Suppressor macrophage treated with lipopolysaccharide for 1 hour (primary cell): ENCODE data around the gene WDR7.
A peak's percentile ranks its signal among the peaks of the same experiment; 100 is the strongest.
"Not testable (repeated sequence)": the region's sequence is repeated elsewhere in the genome, so short reads cannot be mapped to it uniquely, and the experiment has no call there.

Experiments used
- DNase-seq, 3 donors: peaks; one replicate each; pipeline ENCODE4 v3.0.0-alpha.2; 2020 to 2022

Gene WDR7

DNA sequence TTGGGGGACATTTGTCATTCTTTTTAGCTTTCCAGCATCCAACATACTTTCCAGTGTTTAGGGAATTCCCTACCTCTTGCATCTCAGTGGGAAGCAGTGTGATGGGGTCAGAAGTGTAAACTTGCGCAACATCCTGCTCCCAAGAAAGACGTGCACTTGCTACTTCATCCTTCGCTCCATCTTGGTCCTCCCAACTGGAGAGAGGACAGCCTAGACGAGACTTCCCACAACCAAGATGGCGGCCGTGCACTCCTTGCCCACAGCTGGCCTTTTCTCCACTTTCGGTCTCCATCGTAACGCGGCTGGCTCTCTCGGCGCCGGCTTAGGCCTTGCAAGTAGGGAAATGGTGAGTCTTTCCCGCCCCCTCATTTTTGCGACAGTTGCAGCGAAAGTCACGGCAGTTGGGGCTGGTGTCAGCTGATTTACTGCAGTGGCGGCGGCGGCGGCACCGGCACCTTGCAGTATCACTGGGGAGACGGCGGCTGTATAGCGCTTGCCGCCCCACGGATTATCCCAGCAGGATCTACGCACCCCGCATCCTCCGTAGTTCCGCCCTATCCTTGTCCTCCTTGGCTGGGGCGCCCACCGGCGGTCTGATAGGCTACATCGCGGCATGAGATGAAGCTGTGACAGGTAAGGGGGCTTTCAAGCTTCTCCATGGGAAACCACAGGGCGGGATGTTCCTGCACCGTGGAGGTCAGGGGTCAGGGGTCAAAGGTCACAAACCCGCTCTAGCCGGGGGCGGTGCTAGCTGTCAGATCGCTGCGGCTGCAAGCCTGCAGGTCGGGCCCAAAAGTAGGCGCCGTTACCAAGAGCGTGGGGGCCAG, at the start of gene WDR7:
WDR7 (plus strand) TSS at position 416 of the 827 bp plus-strand sequence. CDS start 21,157 bp downstream, outside the sequence.
- DNase-seq, result peak; percentile 97 to 99 (median 99)

DNA sequence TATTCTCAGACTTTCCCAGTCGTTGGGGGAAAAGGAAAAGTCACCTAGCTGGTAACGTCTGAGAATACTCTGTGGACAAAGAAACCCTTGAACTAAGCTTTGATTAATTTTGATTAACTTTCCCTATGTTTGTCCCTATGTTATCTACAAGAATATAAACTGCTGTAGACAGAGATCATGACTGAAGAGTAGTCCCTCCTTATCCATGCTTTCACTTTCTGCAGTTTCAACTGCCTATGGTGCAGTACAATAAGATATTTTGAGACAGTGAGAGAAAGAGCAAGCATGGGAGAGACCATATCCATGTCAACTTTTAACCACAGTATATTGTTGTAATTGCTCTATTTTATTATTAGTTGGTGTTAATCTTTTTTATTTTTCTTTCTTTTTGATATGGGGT, 44.5 kb upstream of the WDR7 start:
- DNase-seq, result no peak

DNA sequence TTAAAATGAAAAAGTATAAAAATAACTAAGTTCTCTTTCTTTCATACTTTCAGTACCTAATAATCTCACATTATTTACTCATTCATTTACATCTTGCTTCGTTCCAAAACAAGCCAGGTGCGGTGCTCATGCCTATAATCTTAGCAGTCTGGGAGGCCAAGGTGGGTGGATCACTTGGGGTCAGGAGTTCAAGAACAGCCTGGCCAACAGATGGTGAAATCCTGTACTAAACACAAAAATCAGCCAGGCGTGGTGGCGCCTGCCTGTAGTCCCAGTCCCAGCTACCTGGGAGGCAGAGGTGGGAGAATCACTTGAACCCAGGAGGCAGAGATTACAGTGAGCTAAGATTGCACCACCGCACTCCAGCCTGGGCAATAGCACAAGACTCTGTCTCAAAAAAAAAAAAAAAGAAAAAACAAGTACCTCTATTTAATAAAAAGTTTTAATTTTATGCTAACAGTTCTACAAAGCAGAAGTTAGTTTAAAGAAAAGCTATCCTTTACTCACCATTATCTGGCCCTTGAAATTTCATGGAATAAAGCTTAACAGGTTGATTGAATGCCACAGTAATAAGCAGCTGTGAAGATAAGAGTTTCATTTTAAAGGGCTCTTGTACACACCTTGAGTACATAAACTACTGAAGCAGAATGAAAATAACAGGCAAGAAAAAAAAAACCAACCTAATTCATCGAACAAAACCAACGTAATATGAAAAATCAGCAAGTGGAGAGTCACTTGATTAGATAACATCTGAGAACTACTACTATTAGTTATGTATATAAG, 35.2 kb upstream of the WDR7 start:
- DNase-seq, result no peak

DNA sequence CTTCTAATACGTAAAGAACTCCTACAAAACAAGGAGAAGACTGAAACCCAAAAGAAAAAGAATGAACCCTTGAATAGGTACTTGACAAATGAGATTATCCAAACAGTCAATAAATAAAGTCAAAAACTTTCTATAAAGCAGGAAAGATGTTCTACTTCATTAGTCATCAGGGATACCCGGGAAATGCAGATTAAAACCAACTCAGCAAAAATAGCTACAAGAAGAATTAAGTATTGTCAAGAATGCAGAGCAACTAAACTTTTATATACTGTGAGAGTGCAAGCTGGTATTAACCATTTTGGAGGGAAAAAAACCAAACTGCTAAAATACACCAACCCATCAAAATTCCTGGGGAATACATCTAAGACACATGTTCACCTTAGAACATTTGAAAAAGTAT, 23.2 kb upstream of the WDR7 start:
- no peak for DNase-seq

DNA sequence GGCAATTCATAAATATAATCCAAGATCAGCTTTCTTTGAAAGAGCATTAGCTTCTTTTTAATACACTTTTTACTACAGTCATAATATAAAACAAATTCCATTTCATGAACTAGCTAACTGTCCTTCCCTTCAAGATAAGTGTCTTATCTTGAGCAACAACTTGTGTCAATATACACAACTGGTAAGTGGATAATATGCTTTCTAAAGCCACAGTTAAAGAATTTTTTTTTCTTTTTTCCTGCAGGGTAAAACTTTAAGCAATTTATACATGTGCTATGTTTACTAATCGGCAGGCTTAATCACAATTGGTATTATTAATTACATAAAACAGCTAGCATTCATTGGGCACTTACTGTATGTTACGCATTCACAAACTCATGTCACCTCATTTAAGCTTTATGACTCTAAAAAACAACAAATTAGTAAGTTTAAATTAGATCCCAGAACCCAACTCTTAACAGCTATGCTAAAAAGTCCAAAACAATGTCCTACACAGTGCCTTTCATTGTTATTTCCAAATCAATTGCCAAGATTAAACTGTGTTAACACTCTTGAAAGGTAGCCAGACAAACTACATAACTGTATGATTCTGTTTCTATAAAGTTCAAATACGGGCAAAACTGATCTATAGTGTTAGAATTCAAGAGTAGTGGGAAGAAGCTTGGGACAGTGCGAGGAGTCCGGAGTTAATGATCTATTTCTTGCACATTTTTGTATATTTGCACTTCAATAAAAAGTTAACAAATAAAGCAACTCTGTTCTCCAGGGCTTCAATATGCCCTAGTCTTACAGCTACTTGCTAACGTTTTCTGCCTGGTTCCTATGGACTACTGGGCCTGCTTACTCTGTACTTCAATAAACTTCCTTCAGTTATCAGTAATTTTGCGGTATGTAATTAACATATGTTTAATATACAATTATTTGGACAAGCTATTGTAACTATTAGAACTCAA, 18.8 kb upstream of the WDR7 start:
- DNase-seq, result no peak

DNA sequence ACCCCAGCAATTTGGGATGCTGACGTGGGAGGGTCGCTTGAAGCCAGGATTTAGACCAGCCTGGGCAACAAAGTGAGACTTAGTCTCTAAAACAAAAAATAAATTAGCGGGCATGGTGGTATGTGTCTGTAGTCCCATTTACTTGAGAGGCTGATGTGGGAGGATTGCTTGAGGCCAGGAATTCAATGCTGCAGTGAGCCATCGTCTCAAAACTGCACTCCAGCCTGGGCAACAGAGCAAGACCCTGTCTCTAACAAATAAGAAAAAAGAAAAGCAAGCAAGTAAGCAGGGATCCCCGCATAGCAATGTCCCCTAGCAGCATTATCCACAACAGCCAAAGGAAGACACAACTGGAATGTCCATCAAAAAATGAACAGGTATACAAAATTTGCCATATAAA, 16.2 kb upstream of the WDR7 start:
- no peak for DNase-seq

DNA sequence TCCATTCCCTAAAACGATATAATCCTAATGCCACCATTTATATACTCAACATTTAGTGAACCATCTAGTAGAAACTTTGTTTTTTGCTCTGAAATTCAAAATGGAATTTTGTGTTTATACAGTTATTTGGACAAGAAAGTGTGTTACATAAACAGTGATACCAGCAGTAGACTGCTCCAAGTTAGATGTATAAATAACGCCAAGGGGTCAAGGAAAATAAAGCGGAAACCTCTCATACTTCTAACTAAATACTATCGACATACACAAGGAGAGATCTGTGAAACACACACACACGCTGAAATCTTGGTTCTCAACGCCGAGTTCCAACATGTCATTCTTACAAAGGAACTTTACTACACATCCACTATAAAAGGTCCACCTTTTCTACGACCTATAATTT, 14.0 kb upstream of the WDR7 start:
- DNase-seq, result peak in 1 of 3 donors; percentile 25

DNA sequence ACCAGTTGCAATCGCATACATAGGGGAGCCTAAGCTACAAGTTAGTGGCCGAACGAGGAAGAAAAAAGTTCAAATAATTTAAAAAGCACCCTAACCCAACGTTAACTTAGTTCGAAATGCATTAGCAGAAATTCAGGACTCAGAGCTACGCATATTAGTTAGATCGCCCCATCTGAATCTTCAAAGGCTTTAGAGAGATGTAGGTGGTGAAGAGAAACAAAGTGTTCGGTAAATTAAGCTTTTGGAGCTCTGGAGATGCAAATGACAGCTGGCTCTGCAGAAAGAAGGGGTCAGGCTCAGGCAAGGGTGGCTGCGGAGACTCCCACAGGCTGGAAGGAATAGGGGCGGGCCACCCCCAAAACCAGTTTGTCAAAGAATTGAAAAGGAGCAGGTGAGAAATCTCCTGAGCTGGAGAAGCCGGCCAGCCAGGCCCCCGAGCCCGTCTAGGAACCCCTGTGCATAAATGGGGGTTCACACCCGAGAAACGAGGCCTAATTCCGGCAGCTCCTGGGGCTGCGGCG, 13.4 kb upstream of the WDR7 start:
- DNase-seq, result peak; percentile 19 to 44 (median 20)

DNA sequence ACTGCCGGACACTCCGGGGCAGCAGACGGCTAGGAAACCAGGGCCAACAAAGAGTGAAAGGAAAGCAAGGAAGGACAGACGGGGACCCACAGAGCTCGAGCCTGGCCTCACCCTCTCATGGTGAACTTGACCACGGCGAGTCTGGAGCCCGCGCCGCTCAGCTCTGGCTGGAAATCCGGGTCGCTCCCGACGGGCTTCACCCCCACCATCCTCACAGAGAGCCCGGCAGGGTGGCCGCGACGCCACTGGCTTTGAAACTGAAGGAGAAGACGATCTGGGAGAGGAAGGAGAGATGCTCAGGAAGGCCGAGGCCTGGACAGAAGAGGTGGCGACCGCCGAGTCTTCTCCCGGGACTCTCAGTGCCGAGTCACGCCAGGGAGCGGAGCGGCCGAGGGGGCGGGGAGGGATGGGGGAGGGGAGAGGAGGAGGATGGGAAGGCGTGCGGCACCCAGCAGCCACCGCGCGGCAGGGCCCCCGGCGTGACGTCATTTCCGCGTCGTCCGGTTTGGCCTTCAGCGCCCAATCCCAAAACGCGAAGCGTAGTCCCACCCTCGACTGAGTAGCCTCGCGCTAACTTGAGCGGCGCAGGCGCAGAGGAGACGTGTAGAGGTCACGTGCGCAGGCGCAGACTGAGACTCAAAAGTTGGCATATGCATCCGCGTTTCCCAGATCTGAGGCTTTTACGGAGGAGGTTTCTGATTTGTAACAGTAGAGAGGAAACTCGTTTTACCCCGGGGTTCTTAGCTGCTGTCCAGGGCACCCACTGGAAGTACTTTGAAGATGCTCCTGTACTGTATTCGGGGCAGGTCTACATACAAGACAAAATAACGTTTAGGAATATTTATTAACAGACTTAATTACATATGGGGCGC, 12.7 kb upstream of the WDR7 start, which contains the start of gene TXNL1:
TXNL1 (minus strand) TSS at position 361 of the 872 bp plus-strand sequence; CDS start at position 209, 152 bp downstream.
- DNase-seq, result peak; percentile 100

DNA sequence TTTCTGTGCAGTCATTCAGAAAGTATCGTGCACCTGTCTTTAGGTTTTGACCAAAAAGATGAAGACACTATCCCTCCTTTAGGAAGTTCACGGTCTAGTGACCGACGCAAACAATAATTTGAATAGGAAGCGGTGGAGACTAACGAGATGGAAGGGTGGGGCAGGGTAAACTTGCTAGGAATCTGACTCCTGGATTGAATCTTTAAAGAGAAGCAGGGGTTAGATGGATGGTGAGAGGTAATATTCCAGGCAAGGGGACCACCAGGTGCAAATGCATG, 12.1 kb upstream of the WDR7 start:
- DNase-seq, result no peak

DNA sequence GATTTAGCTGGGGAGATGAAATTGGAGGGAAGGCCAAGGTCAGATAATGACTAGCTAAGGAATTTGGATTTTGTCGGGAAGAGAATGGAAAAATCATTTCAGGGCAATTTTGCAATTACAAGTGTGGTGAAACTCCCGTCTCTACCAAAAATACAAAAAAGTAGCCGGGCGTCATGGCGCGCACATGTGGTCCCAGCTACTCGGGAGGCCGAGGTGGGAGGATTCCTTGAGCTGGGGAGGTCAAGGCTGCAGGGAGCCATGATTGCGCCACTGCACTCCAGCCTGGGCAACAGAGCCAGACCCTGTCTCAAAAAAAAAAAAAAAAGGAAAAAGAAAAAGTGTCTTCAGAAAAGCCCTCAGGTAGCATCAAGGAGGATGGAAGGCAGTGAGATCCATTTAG, 11.6 kb upstream of the WDR7 start:
- DNase-seq, result no peak

DNA sequence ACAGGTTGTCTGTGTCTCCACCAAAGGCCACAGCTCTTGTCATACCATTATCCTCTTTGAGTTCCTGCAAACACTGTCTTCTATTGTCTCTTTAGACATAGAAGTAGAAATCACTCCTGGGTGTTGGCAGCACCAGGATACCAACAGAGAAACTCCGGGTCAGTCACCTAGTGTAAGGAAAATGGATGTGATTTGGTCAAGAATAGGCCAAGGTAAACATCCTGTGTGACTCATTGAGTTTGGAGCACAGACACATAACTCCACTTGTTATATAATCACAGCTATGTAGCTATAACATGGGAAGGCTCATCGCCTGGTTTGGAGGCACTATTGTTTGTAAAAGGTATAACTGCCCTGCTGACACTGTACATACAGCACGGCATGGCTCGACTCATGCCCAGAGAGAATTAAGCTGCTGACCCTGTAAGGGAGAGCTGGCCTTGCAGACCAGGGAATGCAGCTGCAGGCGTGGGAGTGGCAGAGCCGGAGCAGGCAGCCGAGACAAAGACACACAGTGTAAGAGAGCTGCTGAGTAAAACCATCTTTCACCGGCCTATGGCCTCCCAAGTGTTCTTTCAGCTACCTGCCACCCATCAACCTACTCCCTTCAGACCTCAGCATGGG, 9.3 kb upstream of the WDR7 start:
- no peak for DNase-seq

DNA sequence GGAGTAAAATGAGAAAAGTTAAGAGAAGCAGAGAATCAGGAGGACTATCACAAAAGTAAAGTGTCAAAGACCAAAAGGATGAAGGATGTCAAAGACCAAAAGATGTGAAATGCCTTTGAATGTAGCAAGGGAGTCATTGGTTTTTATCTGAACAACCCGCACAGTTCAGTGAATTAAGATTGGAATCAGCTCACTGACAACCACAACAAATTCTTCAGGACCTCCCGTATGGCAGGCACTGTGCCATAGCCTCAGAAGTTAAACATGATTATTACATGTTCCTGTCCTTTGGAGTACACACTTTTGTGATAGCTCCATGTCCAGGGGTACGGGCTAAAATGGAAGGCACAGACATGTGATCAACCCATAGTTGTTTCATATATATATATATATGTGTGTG, 7.8 kb upstream of the WDR7 start:
- no peak for DNase-seq

DNA sequence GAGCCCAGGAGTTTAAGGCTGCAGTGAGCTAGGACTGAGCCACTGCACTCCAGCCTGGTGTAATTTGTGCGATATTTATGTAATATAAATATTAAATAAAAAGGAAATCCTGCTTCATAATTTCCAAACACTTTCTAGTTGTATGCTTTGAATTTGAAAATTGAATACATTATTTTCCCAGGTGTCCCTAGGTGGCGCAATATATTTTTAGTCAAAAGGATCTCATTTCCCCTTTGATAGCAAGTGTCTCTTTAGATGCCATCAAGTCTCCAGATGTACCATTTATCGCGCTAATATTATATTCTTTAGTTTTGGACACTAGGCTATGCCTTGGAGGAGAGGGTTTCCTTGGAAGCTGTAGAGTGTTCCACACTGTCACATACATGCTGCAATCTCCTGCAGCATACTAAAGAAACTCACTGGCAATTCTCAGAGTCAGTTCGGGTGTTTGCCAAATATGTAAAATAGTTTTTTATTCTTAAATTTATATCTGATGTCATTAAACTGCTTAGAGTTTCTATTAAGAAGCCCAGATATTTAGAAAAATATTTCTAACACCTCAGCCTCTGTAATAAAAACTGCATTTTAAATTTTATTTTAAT, 5.6 kb upstream of the WDR7 start:
- peak; percentile 29 to 46 (median 43) for DNase-seq

DNA sequence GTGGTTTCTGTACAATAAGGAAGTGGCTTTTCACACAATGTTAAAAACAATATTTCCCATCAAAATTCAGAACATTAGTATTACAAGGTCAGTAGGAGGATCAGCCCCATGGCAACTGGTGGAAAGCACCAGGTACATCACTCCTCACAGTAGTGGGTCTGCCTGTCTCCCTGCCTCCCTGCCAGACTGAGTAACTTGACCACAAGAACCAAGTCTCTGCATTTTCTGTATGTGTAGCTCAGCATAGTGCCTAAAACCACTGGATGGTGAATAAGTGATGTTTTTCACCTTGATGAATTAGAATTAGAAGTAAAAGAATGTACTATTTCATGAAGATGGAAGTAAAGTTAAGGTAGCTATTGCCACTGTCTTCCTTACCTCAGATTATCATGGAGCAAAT, 4.1 kb upstream of the WDR7 start:
- peak; percentile 19 to 41 (median 28) for DNase-seq

DNA sequence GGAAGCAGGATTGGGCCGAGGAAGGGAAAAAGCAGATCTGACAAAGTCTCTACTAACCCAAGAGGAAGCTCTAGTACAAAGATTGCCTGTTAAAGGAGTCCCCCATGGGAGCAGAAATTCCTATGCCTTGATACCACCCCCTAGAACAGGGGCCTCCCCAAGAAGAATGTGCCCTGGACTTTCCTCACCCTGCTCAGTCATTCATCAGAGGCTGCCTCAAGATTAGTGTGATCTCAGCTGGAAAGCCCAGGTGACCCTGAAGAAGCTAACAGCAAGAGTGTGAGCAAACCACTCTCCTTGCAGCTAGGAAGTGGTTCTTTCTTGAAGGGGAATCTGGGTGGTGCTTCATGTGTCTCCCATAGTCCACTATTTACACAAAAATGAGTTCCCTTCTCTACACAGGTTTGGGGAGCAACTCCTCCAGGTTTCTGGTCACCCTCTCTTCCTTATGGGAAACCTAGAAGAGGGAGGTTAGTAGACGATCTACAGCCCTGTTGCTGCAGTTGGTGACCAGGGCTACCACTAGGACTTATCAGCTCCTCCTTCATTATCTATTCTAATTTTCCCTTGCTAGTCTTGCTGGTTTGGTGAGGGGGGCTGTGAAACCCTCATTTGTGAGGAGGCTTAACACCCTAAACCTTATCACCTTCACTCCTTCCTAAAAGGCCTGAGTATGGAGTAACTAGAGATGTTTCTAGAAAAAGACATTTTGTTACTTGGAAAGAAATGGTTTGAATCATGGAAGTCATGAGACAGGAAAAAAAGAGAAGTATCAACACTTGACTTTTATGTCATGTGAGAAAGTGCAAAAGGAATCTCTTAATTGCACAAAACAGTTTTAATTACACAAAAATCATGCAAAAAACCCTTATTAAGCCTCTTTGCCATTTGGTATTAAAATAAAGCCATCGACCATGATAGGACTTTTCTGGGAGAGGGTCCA, 2.9 kb upstream of the WDR7 start:
- DNase-seq, result peak; percentile 90 to 94 (median 91)

DNA sequence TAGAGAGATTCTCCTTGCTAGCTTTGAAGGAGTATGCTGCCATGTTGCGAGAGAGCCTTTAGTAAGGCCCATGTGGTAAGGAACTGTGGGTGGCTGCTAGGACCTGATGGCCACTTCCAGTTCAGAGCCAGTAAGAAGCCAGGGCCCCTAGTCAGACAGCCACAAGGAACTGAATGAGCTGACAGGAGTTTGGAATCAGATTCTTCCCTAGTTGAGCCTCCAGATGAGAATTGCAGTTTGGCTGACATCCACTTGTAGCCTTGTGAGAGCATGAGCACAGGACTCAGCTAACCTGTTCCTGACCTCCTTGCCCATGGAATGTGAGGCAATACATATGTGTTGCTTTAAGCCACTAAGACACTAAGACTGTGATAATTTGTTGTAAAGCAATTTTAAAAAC, 1.2 kb upstream of the WDR7 start:
- DNase-seq, result peak; percentile 22 to 38 (median 24)

DNA sequence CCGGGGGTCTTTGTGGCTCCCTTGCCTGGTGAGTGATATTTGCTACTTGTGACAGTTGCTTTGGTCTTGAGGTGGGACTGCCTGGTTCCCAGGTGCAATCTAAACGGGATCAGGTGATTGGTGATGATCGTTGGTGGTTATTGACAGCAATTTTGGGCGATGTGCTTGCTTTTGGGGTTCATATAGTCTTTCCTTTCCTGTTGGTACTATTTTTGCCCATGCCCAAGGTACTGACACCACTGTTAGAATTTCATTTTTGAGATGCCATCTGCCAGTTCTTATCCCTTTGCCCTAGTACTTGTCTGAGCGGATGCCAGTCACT, 573 bp downstream of the WDR7 start:
- DNase-seq, result no peak

DNA sequence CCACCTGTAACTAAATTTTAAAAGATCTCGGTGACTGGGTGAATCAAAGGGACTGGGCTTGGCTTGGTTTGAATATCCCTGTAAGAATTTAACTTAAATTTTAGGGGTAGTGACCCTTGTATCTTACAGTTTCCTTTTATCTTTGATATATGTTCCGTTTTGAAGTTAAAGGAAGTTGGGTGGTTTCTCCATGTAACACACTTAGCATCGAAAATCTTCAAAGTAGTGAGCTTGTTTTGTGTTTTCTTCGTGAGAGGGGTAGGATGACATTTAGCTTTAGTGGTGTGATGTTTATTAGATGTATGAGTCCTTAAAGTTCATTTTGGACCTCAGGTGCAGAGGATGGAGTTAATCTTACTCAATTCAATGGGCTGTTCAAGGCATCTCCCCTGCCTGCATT, 1.6 kb downstream of the WDR7 start:
- DNase-seq, result peak in 2 of 3 donors; percentile 27 to 45

DNA sequence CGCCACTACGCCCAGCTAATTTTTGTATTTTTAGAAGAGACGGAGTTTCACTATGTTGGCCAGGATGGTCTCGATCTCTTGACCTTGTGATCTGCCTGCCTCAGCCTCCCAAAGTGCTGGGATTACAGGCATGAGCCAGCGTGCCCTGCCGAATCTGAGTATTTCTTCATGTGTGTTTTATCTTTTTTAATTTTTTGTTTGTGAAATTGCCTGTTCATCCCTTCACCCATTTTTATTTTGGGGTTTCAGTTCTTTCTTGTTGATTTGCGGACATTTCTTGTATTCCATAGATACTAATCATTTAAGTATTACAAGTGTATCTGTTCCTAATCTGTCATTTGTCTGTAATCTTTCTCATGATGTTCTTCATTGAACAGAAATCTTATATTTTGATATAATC, 3.1 kb downstream of the WDR7 start:
- DNase-seq, result not testable (repeated sequence)
